Measurements from ENCODE around the gene MGAT5B. TPM values are rescaled to one million over a fixed set of nuclear protein-coding genes. Genes with fewer than 3 reads are reported as not detected.

MGAT5B gene
- total and polyA plus RNA-seq, 2 experiments from 2014 or later: 1.6 to 10.0 TPM

DNA sequence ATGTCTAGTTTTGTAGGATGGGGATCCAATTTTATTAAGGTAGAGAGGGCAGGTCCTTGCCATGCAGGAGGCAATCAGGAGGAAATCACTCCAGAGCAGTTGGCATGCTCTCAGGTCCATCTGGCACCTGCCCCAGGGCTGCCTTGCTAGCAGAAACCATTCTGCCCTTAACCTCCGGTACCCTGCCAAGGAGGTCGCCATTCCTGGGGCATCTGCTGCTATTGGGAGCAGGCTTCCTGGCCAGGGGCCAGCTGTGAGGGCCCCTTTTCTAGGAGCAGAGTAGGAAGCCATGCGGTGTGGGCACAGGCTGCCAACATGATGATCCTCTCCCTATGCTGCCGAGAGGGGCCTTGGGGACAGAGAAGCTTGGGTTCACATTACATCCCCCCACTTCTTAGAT, 47.6 kb upstream of the MGAT5B start:
- TF ChIP-seq JUNB (IDR thresholded peaks at IDR 0.05; ENCODE audit: unreplicated experiment) (no peak), ZNF331 (CRISPR knock-in tag; IDR thresholded peaks at IDR 0.05; ENCODE audit: low read depth) (no peak), STAT1 (IDR thresholded peaks at IDR 0.05; ENCODE audit: unreplicated experiment) (no peak), NANOG (IDR thresholded peaks at IDR 0.05; ENCODE audit: borderline replicate concordance) (no peak), CREB1 (CRISPR knock-in tag; IDR thresholded peaks at IDR 0.05; ENCODE audit: low read depth) (no peak), EZH2phosphoT487 (IDR thresholded peaks at IDR 0.05; ENCODE audit: unreplicated experiment) (no peak), EZH2 (IDR thresholded peaks at IDR 0.05; ENCODE audit: low read depth, unreplicated experiment) (no peak), POLR2AphosphoS5 (IDR thresholded peaks at IDR 0.05; ENCODE audit: low read depth) (no peak), ZNF114 (CRISPR knock-in tag; IDR thresholded peaks at IDR 0.05) (no peak)
- TF ChIP-seq, protein P1, sequence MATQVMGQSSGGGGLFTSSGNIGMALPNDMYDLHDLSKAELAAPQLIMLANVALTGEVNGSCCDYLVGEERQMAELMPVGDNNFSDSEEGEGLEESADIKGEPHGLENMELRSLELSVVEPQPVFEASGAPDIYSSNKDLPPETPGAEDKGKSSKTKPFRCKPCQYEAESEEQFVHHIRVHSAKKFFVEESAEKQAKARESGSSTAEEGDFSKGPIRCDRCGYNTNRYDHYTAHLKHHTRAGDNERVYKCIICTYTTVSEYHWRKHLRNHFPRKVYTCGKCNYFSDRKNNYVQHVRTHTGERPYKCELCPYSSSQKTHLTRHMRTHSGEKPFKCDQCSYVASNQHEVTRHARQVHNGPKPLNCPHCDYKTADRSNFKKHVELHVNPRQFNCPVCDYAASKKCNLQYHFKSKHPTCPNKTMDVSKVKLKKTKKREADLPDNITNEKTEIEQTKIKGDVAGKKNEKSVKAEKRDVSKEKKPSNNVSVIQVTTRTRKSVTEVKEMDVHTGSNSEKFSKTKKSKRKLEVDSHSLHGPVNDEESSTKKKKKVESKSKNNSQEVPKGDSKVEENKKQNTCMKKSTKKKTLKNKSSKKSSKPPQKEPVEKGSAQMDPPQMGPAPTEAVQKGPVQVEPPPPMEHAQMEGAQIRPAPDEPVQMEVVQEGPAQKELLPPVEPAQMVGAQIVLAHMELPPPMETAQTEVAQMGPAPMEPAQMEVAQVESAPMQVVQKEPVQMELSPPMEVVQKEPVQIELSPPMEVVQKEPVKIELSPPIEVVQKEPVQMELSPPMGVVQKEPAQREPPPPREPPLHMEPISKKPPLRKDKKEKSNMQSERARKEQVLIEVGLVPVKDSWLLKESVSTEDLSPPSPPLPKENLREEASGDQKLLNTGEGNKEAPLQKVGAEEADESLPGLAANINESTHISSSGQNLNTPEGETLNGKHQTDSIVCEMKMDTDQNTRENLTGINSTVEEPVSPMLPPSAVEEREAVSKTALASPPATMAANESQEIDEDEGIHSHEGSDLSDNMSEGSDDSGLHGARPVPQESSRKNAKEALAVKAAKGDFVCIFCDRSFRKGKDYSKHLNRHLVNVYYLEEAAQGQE (IDR thresholded peaks at IDR 0.05; ENCODE audit: unreplicated experiment): no peak
- TF ChIP-seq, protein P2, sequence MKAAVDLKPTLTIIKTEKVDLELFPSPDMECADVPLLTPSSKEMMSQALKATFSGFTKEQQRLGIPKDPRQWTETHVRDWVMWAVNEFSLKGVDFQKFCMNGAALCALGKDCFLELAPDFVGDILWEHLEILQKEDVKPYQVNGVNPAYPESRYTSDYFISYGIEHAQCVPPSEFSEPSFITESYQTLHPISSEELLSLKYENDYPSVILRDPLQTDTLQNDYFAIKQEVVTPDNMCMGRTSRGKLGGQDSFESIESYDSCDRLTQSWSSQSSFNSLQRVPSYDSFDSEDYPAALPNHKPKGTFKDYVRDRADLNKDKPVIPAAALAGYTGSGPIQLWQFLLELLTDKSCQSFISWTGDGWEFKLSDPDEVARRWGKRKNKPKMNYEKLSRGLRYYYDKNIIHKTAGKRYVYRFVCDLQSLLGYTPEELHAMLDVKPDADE (IDR thresholded peaks at IDR 0.05): no peak
- H3K4me3 ChIP-seq: no peak overlapping the region
- Mint-ChIP-seq H3K27ac (no peak overlapping the region), H3K4me1 (peaks cover 16% of the 10 kb centered on the region), H3K4me3 (no peak overlapping the region), H3K9me3 (no peaks in the 10 kb centered on the region; the same call in 2 of the 3 replicates), H3K27me3 (ENCODE audit: insufficient read depth, low read depth, poor library complexity) (peaks cover 9% of the 10 kb centered on the region), H3K36me3 (ENCODE audit: low read depth) (no peaks in the 10 kb centered on the region)
- H3K27me3 ChIP-seq (ENCODE audit: insufficient read depth): no peaks in the 10 kb centered on the region
- no peaks in the 10 kb centered on the region for H3K9me2 ChIP-seq (ENCODE audit: insufficient read depth)
- no peak overlapping the region for H3K4me2 ChIP-seq
- DNase-seq (ENCODE audit: low spot score) (no peak), ATAC-seq (no peak)
- H3K27ac ChIP-seq (ENCODE audit: low read depth): no peak overlapping the region
- no peaks in the 10 kb centered on the region for H4K20me1 ChIP-seq (replicated peaks; ENCODE audit: insufficient read depth)
- no peaks in the 10 kb centered on the region for H3K4me1 ChIP-seq (ENCODE audit: insufficient read depth)
- H3K36me3 ChIP-seq (ENCODE audit: insufficient read depth): no peaks in the 10 kb centered on the region
- no peak overlapping the region for H2AFZ ChIP-seq
- H3K79me2 ChIP-seq (replicated peaks; ENCODE audit: insufficient read depth): no peaks in the 10 kb centered on the region
- no peaks in the 10 kb centered on the region for H3F3A ChIP-seq (replicated peaks; ENCODE audit: low read depth)

DNA sequence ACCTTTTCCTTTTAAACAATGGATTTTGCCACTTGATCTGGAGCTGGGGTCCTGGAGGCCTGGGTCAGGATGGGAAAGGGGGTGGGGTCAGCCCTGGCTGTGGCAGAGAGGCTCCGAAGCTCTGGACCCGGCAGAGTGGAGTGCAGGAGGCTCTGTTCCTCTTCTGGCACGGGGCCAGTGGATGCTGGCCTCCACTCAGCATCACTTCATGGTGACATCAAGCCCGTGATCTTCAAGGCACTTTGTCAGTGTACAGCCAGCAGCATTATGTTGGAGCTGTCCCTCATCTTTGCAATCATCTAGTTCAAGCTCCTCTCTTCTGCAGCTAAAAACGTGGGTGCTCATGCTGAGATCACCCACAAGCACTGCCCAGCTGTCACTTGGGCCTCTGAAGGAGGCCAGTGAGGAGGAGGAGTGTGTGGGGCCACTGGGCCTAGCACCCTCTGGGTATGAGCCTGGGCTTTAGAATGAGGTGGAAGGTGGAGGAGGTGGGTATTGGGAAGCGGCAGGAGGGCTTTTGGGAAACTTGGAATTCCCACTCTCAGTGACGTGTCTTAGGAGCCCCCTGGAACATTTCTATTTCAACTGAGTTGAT, 45.9 kb upstream of the MGAT5B start:
- Histone ChIP-seq H3K79me2 (replicated peaks; ENCODE audit: insufficient read depth) (no peaks in the 10 kb centered on the region), H3K27ac (ENCODE audit: low read depth) (no peak overlapping the region), H3K4me3 (no peak overlapping the region), H3F3A (replicated peaks; ENCODE audit: low read depth) (no peaks in the 10 kb centered on the region), H4K20me1 (replicated peaks; ENCODE audit: insufficient read depth) (no peaks in the 10 kb centered on the region), H3K36me3 (ENCODE audit: insufficient read depth) (no peaks in the 10 kb centered on the region), H3K27me3 (ENCODE audit: insufficient read depth) (no peaks in the 10 kb centered on the region), H2AFZ (no peak overlapping the region), H3K4me2 (no peak overlapping the region), H3K9me2 (ENCODE audit: insufficient read depth) (no peaks in the 10 kb centered on the region), H3K4me1 (ENCODE audit: insufficient read depth) (no peaks in the 10 kb centered on the region)
- ATAC-seq (no peak), DNase-seq (ENCODE audit: low spot score) (no peak)
- H3K4me1 Mint-ChIP-seq: peaks cover 9% of the 10 kb centered on the region
- H3K27ac Mint-ChIP-seq: no peak overlapping the region
- peaks cover 5% of the 10 kb centered on the region for H3K27me3 Mint-ChIP-seq (ENCODE audit: insufficient read depth, low read depth, poor library complexity)
- no peaks in the 10 kb centered on the region; the same call in 2 of the 3 replicates for H3K9me3 Mint-ChIP-seq
- H3K4me3 Mint-ChIP-seq: no peak overlapping the region
- H3K36me3 Mint-ChIP-seq (ENCODE audit: low read depth): no peaks in the 10 kb centered on the region
- TF ChIP-seq POLR2AphosphoS5 (IDR thresholded peaks at IDR 0.05; ENCODE audit: low read depth) (no peak), ZNF114 (CRISPR knock-in tag; IDR thresholded peaks at IDR 0.05) (no peak), NANOG (IDR thresholded peaks at IDR 0.05; ENCODE audit: borderline replicate concordance) (no peak), EZH2 (IDR thresholded peaks at IDR 0.05; ENCODE audit: low read depth, unreplicated experiment) (no peak)
- TF ChIP-seq, protein P2 (IDR thresholded peaks at IDR 0.05): no peak
